HG03457 (cell line): ENCODE data around the gene SCAF1.
"Not testable (repeated sequence)": the region's sequence is repeated elsewhere in the genome, so short reads cannot be mapped to it uniquely, and the experiment has no call there.

Experiments
- ATAC-seq: cut with Tn5 transposase; IDR thresholded peaks from one replicate; pipeline ENCODE4 v1.9.1; 2021; ENCODE audit warnings: moderate number of reproducible peaks; ENCODE audit not compliant: unreplicated experiment

SCAF1 gene

GRCh38 chr19:49613374-49613773, 28.6 kb upstream of the SCAF1 start:
- ATAC-seq: no peak

- no peak for ATAC-seq
Measured at GRCh38 chr19:49614096-49614833, 27.7 kb upstream of the SCAF1 start.

GRCh38 chr19:49615861-49616260, 26.1 kb upstream of the SCAF1 start:
- ATAC-seq: no peak

- ATAC-seq: no peak
Measured at GRCh38 chr19:49616532-49616931, 25.5 kb upstream of the SCAF1 start.

- ATAC-seq: no peak
Measured at GRCh38 chr19:49616945-49617344, 25.1 kb upstream of the SCAF1 start.

- ATAC-seq: not testable (repeated sequence)
Measured at GRCh38 chr19:49617860-49618259, 24.1 kb upstream of the SCAF1 start.

- no peak for ATAC-seq
Measured at GRCh38 chr19:49624967-49625910, 16.8 kb upstream of the SCAF1 start.

GRCh38 chr19:49626226-49626625, 15.8 kb upstream of the SCAF1 start:
- no peak for ATAC-seq

GRCh38 chr19:49629659-49630058, 12.3 kb upstream of the SCAF1 start:
- ATAC-seq: no peak

- no peak for ATAC-seq
Measured at GRCh38 chr19:49631014-49631588, 10.9 kb upstream of the SCAF1 start.

- no peak for ATAC-seq
Measured at GRCh38 chr19:49631610-49632192, 10.3 kb upstream of the SCAF1 start.

- no peak for ATAC-seq
Measured at GRCh38 chr19:49632576-49632975, 9.4 kb upstream of the SCAF1 start.

GRCh38 chr19:49633273-49633672, 8.7 kb upstream of the SCAF1 start:
- ATAC-seq: not testable (repeated sequence)

GRCh38 chr19:49635530-49636232, 6.3 kb upstream of the SCAF1 start:
- no peak for ATAC-seq

- no peak for ATAC-seq
Measured at GRCh38 chr19:49636233-49636932, 5.6 kb upstream of the SCAF1 start.

- ATAC-seq: no peak
Measured at GRCh38 chr19:49637821-49638738, 3.9 kb upstream of the SCAF1 start.

- no peak for ATAC-seq
Measured at GRCh38 chr19:49639401-49640112, 2.5 kb upstream of the SCAF1 start.
